K562 (cell line): ENCODE measurements around the gene TSPAN14. TPM values are rescaled to one million over a fixed set of nuclear protein-coding genes. Genes with fewer than 3 reads are reported as not detected.

Experiments used
- ATAC-seq: fragments of 200-7000 bp; cut with Tn5 transposase; 3 replicates; pipeline ENCODE4 v1.9.1; 2020; ENCODE audit warnings: moderate library complexity
- BruUV-seq: library from RNA; stranded (reverse); fragments of 400-500 nt; replicated peaks from 2 replicates; lab custom pipeline; 2021; lab: Mats Ljungman, UMichigan
- CTCF ChIA-PET: fragments of 300-600 bp; formaldehyde crosslinking; extraction: SDS; loops from one replicate; lab custom pipeline; 2021; ENCODE audit warnings: low intra/inter-chr PET ratio; lab: Yijun Ruan, JAX
- POLR2A ChIA-PET: fragments of 300-600, 350-650 bp; sonication (Branson Sonifier 250); formaldehyde crosslinking; extraction: SDS; loops from one replicate; lab custom pipeline; 2021; ENCODE audit warnings: antibody characterized with exemption, inconsistent platforms; lab: Yijun Ruan, JAX
- DNase-seq, 4 experiments: peaks; one replicate each; pipeline versions ENCODE4 v3.0.0 to v3.0.0-alpha.2; 2011 to 2018; ENCODE audit warnings: low spot score in 3 of 4, mixed read lengths in 3 of 4; ENCODE audit errors: extremely low read depth in 1 of 4
- FAIRE-seq: peaks from 2 replicates; lab custom pipeline; 2011; peaks lifted over from hg19 to GRCh38; lab: Jason Lieb, UNC
- H2AFZ ChIP-seq: 2 replicates; pipeline ENCODE4 v1.6.0; 2011; ENCODE audit warnings: low read depth, low read length, control low read depth, inconsistent platforms
- H3K27ac ChIP-seq: fragments of 200-600 bp; 3 replicates; pipeline ENCODE4 v1.8.0; 2011; ENCODE audit warnings: low read depth, mild to moderate bottlenecking, control low read depth, inconsistent platforms, low read length, moderate library complexity, mixed read lengths; ENCODE audit errors: extremely low read depth
- H3K27me3 ChIP-seq, 2 experiments: fragments of 300-600 bp in 1 of 2; 2 replicates in 1 of 2; 3 replicates in 1 of 2; pipeline versions ENCODE4 v1.6.0 to v1.8.0; 2011; ENCODE audit warnings: inconsistent platforms in 2 of 2, low read length in 2 of 2, mild to moderate bottlenecking in 1 of 2, mixed read lengths in 1 of 2, moderate library complexity in 1 of 2; ENCODE audit not compliant: control insufficient read depth in 2 of 2, insufficient read depth in 2 of 2
- H3K36me3 ChIP-seq: fragments of 300-600 bp; 3 replicates; pipeline ENCODE4 v1.8.0; 2011; ENCODE audit warnings: mild to moderate bottlenecking, low read length, inconsistent platforms; ENCODE audit not compliant: control insufficient read depth, insufficient read depth
- H3K4me1 ChIP-seq, 2 experiments: fragments of 200-600 bp in 1 of 2; replicated peaks in 1 of 2; 2 replicates in 1 of 2; 3 replicates in 1 of 2; pipeline versions ENCODE4 v1.5.1 to v1.8.0; 2011; ENCODE audit warnings: inconsistent platforms in 2 of 2, low read length in 2 of 2, mild to moderate bottlenecking in 1 of 2, mixed read lengths in 1 of 2, moderate library complexity in 1 of 2; ENCODE audit not compliant: control insufficient read depth in 2 of 2, insufficient read depth in 2 of 2
- H3K4me2 ChIP-seq: 2 replicates; pipeline ENCODE4 v1.6.1; 2011; ENCODE audit warnings: low read length, control low read depth, inconsistent platforms, mixed read lengths; ENCODE audit not compliant: insufficient read depth
- H3K4me3 ChIP-seq: fragments of 200-600 bp; sonication (generic), shearing (Covaris generic); 2 replicates; pipeline ENCODE4 v1.5.1; 2016; ENCODE audit warnings: control low read depth, inconsistent platforms
- H3K79me2 ChIP-seq: fragments of 200-600 bp; 3 replicates; pipeline ENCODE4 v1.8.0; 2011; ENCODE audit warnings: low read length, inconsistent platforms; ENCODE audit not compliant: control insufficient read depth, insufficient read depth
- H3K9ac ChIP-seq, 2 experiments: 2 replicates each; pipeline versions ENCODE4 v1.6.0 to v1.6.1; 2011; ENCODE audit warnings: low read depth in 2 of 2, low read length in 2 of 2, control low read depth in 1 of 2, inconsistent platforms in 1 of 2, mild to moderate bottlenecking in 1 of 2, mixed read lengths in 1 of 2; ENCODE audit not compliant: insufficient read depth in 1 of 2
- H3K9me1 ChIP-seq: one replicate; pipeline ENCODE4 v1.6.0; 2011; ENCODE audit warnings: inconsistent platforms, mild to moderate bottlenecking, low read length, moderate library complexity; ENCODE audit not compliant: control insufficient read depth, insufficient read depth
- H3K9me3 ChIP-seq: replicated peaks from 2 replicates; pipeline ENCODE4 v1.5.1; 2011; ENCODE audit warnings: low read depth, low read length, inconsistent platforms; ENCODE audit not compliant: control insufficient read depth, insufficient read depth
- H4K20me1 ChIP-seq: replicated peaks from 2 replicates; pipeline ENCODE4 v1.6.1; 2011; ENCODE audit warnings: low read length, inconsistent platforms, mixed read lengths; ENCODE audit not compliant: control insufficient read depth, insufficient read depth
- ADNP ChIP-seq: fragments of 200-800 bp; sonication (Bioruptor generic); IDR thresholded peaks from 2 replicates; pipeline ENCODE4 v1.6.1; 2016; ENCODE audit warnings: missing genetic modification characterization, missing compliant biosample characterization
- CBX3 ChIP-seq, 2 experiments: IDR thresholded peaks; 1 replicate in 1 of 2; 2 replicates in 1 of 2; pipeline ENCODE4 v1.6.1; 2012; ENCODE audit warnings: inconsistent platforms in 2 of 2, low read length in 2 of 2, borderline replicate concordance in 1 of 2, control low read depth in 1 of 2
- CHD2 ChIP-seq: IDR thresholded peaks from 2 replicates; pipeline ENCODE4 v1.6.1; 2011; ENCODE audit warnings: low read depth, low read length
- CHD4 ChIP-seq: fragments of 200-600 bp; sonication (generic); IDR thresholded peaks from 3 replicates; pipeline ENCODE4 v1.6.1; 2012; ENCODE audit warnings: low read depth, mild to moderate bottlenecking, mixed read lengths, low read length, inconsistent platforms; ENCODE audit not compliant: insufficient read depth, insufficient replicate concordance, poor library complexity, severe bottlenecking
- FOXK1 ChIP-seq: sonication (generic); formaldehyde crosslinking; IDR thresholded peaks from 2 replicates; pipeline ENCODE4 v1.8.0; 2022; ENCODE audit warnings: missing genetic modification reagents, mild to moderate bottlenecking, borderline replicate concordance
- HNRNPLL ChIP-seq: fragments of 200-400 bp; formaldehyde crosslinking; IDR thresholded peaks from 2 replicates; pipeline ENCODE4 v1.6.1; 2017; ENCODE audit warnings: low read length, low read depth, mild to moderate bottlenecking; ENCODE audit not compliant: poor library complexity, severe bottlenecking
- HSF4 ChIP-seq: fragments of 250-450 bp; sonication (Bioruptor Pico); IDR thresholded peaks from 2 replicates; pipeline ENCODE4 v2.1.2; 2022; ENCODE audit warnings: mild to moderate bottlenecking, moderate library complexity, borderline replicate concordance
- MEF2A ChIP-seq: IDR thresholded peaks from 2 replicates; pipeline ENCODE4 v1.6.1; 2011; ENCODE audit warnings: low read depth, mild to moderate bottlenecking, low read length, moderate library complexity; ENCODE audit not compliant: control insufficient read depth
- MXI1 ChIP-seq: IDR thresholded peaks from 2 replicates; pipeline ENCODE4 v1.6.1; 2011; ENCODE audit warnings: low read depth, mild to moderate bottlenecking, improper control_type of control experiment, low read length
- PHF8 ChIP-seq: fragments of 200-600 bp; sonication (generic); IDR thresholded peaks from 2 replicates; pipeline ENCODE4 v1.6.1; 2012; ENCODE audit warnings: mixed run types, mild to moderate bottlenecking, inconsistent platforms, low read length, moderate library complexity, borderline replicate concordance
- SLC30A9 ChIP-seq: fragments of 250-450 bp; sonication (Bioruptor Pico); IDR thresholded peaks from 2 replicates; pipeline ENCODE4 v1.8.0; 2022; ENCODE audit warnings: mild to moderate bottlenecking, moderate library complexity
- TCF7L2 ChIP-seq: fragments of 150-350 bp; IDR thresholded peaks from 2 replicates; pipeline ENCODE4 v1.6.1; 2016; ENCODE audit warnings: low read depth, mild to moderate bottlenecking, low read length, moderate library complexity
- TRIM24 ChIP-seq, 2 experiments: fragments of 450-650 bp; IDR thresholded peaks; 2 replicates each; pipeline ENCODE4 v1.6.1; 2016
- ZNF431 ChIP-seq: sonication (generic); formaldehyde crosslinking; IDR thresholded peaks from 2 replicates; pipeline ENCODE4 v1.8.0; 2022; ENCODE audit warnings: mild to moderate bottlenecking, missing genetic modification reagents
- ZNF445 ChIP-seq: fragments of 250-450 bp; sonication (Bioruptor Pico); IDR thresholded peaks from 2 replicates; pipeline ENCODE4 v1.4.0; 2020; ENCODE audit warnings: low read depth, mild to moderate bottlenecking, moderate library complexity
- WGBS: fragments of 100-300 bp; shearing (Covaris generic); methylation state at CpG from one replicate; pipeline ENCODE4 v1.1.6; 2016; ENCODE audit warnings: low coverage, mixed read lengths; ENCODE audit not compliant: insufficient coverage; ENCODE audit errors: missing lambda C conversion rate; 5-methylcytosine and 5-hydroxymethylcytosine counted together
- in situ Hi-C: fragments of 300-500 bp; cut with MboI; formaldehyde crosslinking; loops from 4 replicates; pipeline ENCODE4 v1.15.0; 2018; ENCODE audit warnings: inconsistent platforms, mixed read lengths
- intact Hi-C: fragments of 100-400 bp; cut with micrococcal nuclease; formaldehyde crosslinking; loops from 2 replicates; pipeline ENCODE4 v1.14.2; 2022
- polyA plus RNA-seq, 8 experiments: library from polyadenylated mRNA; depleted of rRNA in 4 of 8; stranded (reverse) in 5 of 8; unstranded in 3 of 8; fragments of >200 nt; fragmentation: Nextera tagmentation in 2 of 8; fragmentation: Illumina TruSeq in 1 of 8; extraction: Ambion mirVana in 2 of 8; extraction: Trizol in 1 of 8; gene quantifications; 2 replicates each; pipeline versions ENCODE4 v1.2.1 to v1.2.3, GENCODE V29; 2011 to 2014; ENCODE audit warnings: inconsistent platforms in 1 of 8, missing spikeins in 1 of 8
- total RNA-seq, 7 experiments: library from RNA; depleted of rRNA in 6 of 7; stranded (reverse); fragments of >200 nt in 6 of 7; fragmentation: Illumina TruSeq in 2 of 7; extraction: Trizol in 2 of 7; gene quantifications; 2 replicates each; pipeline versions ENCODE4 v1.2.1 to v1.2.3, GENCODE V29; 2011 to 2021; ENCODE audit warnings: low replicate concordance in 1 of 7
- TF ChIP-seq, protein P1 (sequence below): fragments of 450-650 bp; formaldehyde crosslinking; IDR thresholded peaks from 2 replicates; pipeline ENCODE4 v1.4.0; 2020; ENCODE audit warnings: mild to moderate bottlenecking, moderate library complexity
- TF ChIP-seq, protein P2 (sequence below): fragments of 450-650 bp; conservative IDR thresholded peaks from 2 replicates; pipeline ENCODE4 v1.6.1; 2016; ENCODE audit warnings: missing genetic modification characterization, low read depth, mild to moderate bottlenecking, missing compliant biosample characterization, moderate library complexity

Gene TSPAN14
- total and polyA plus RNA-seq, 9 of the 15 experiments (the other 6 are each of a cell fraction or from before 2014, with no cell fraction given), result 5.8 to 92.9 (median 23.3) TPM

DNA sequence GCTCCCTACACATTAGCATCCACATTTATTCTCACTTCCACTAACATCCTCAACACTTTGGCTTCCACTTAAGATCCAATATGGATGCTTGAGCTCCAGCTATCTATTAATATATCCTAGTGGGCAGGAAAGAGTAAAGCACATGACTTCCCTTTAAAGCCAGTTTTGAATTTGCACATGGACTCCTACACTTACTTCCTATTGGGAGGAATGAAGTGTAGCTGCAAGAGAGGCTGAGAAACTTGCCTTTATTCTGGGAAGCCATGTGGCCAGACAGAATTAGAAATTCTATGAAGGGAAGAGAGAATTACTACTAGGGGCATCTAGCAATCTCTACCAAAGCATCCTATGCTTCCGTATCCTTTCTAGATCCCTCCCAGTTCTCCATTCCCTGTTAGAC lies 3.0 kb upstream of the TSPAN14 start:
- intact Hi-C loops, result no loop called here
- Histone ChIP-seq H3K4me3 (no peak overlapping the region), H3K79me2 (peaks cover 19% of the 10 kb centered on the region), H3K27me3 (no peaks in the 10 kb centered on the region), H3K4me1 (peaks cover 22 to 37% of the 10 kb centered on the region in 2 experiments), H3K36me3 (peaks cover 5% of the 10 kb centered on the region; the same call in 2 of the 3 replicates), H3K9ac (no peak overlapping the region), H3K9me3 (no peaks in the 10 kb centered on the region), H3K9me1 (peaks cover 3% of the 10 kb centered on the region), H3K27ac (no peak overlapping the region), H4K20me1 (peaks cover 8% of the 10 kb centered on the region; the same call in 1 of the 2 replicates), H3K4me2 (no peak overlapping the region), H2AFZ (no peak overlapping the region)
- TF ChIP-seq TCF7L2, result no peak
- no peak for TF ChIP-seq ZNF445 (CRISPR knock-in tag)
- no peak for TF ChIP-seq HNRNPLL
- no peak for TF ChIP-seq HSF4 (CRISPR knock-in tag)
- TF ChIP-seq, protein P1, sequence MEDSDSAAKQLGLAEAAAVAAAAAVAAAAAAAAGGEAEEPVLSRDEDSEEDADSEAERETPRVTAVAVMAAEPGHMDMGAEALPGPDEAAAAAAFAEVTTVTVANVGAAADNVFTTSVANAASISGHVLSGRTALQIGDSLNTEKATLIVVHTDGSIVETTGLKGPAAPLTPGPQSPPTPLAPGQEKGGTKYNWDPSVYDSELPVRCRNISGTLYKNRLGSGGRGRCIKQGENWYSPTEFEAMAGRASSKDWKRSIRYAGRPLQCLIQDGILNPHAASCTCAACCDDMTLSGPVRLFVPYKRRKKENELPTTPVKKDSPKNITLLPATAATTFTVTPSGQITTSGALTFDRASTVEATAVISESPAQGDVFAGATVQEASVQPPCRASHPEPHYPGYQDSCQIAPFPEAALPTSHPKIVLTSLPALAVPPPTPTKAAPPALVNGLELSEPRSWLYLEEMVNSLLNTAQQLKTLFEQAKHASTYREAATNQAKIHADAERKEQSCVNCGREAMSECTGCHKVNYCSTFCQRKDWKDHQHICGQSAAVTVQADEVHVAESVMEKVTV (CRISPR knock-in tag), result no peak
- TF ChIP-seq CHD2, result no peak
- no peak for TF ChIP-seq PHF8
- TF ChIP-seq CHD4, result no peak
- no peak for TF ChIP-seq SLC30A9 (CRISPR knock-in tag)
- TF ChIP-seq ZNF431 (CRISPR knock-in tag), result no peak
- TF ChIP-seq ADNP, result no peak
- peak; percentile 49 to 66; a peak in 3 of 4 replicates for TF ChIP-seq TRIM24 (IDR thresholded peaks at IDR 0.05)
- no peak for TF ChIP-seq FOXK1 (CRISPR knock-in tag)
- TF ChIP-seq MXI1, result no peak
- peak in 1 of 2 experiments; percentile 94; a peak in 2 of 3 replicates for TF ChIP-seq CBX3 (IDR thresholded peaks at IDR 0.05; ENCODE audit: borderline replicate concordance in 1 of 2, low read length in 2 of 2)
- no peak for TF ChIP-seq MEF2A
- TF ChIP-seq, protein P2, sequence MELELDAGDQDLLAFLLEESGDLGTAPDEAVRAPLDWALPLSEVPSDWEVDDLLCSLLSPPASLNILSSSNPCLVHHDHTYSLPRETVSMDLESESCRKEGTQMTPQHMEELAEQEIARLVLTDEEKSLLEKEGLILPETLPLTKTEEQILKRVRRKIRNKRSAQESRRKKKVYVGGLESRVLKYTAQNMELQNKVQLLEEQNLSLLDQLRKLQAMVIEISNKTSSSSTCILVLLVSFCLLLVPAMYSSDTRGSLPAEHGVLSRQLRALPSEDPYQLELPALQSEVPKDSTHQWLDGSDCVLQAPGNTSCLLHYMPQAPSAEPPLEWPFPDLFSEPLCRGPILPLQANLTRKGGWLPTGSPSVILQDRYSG (tag), result no peak
- CTCF ChIA-PET, result no interaction called here
- no peak for ATAC-seq
- WGBS, result 86% methylated on average over 1 of the region's 1 CpG
- in situ Hi-C loops, result no loop called here
- POLR2A ChIA-PET, result no interaction called here
- FAIRE-seq, result no peak
- DNase-seq, result no peak
- no TSS peak for BruUV-seq
